Left renal cortex interstitium (tissue), 4 donors: ENCODE data around the gene SETD1B. TPM values are rescaled to one million over a fixed set of nuclear protein-coding genes. Genes with fewer than 3 reads are reported as not detected.
"Not testable (repeated sequence)": the region's sequence is repeated elsewhere in the genome, so short reads cannot be mapped to it uniquely, and the experiment has no call there.

Experiments
- DNase-seq, 4 donors: peaks; one replicate each; pipeline ENCODE4 v3.0.0-alpha.2; 2013; ENCODE audit warnings: low read depth in 4 of 4, low spot score in 2 of 4, missing footprints in 1 of 4
- polyA plus RNA-seq, 4 donors: library from polyadenylated mRNA; unstranded; fragments of 120-200 nt; gene quantifications; one replicate each; pipeline ENCODE4 v1.2.1, GENCODE V29; 2013; ENCODE audit not compliant: insufficient read length in 4 of 4

Gene SETD1B
- polyA plus RNA-seq, 4 donors: 10.6 to 22.2 (median 15.7) TPM

DNA sequence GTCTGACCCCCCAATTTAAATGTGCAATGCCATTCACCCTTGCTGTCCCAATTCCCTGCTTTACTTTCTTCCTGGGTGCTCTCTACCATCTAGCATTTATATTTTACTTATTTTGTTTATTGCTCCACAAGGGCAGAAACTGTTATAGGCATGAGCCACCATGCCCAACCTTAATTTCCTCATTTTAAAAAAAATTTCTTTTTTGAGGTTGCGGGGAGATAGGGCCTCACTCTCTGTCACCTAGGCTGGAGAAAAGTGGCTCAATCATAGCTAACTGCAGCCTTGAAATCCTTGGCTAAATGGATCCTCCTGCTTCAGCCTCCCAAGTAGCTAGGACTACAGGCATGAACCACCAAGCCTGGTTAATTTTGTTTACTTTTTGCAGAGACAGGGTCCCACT is 41.9 kb downstream of the SETD1B start:
- no peak for DNase-seq

DNA sequence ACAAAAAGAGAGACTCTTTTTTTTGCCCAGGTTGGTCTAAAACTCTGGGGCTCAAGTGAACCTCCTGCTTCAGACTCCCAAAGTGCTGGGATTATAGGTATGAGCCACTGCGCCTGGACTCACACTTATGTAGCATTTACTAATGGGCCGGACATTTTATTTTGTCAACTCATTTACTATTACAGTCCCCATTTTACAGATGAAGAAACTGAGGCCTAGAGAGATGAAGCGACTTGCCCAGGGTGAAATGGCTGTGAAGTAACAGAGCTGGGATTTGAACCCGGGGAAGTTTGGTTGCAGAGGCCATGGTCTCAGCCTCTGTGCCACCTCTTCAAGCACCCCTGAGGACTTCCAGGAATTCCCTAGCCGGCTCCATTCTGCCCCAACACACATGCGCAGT is 45.4 kb downstream of the SETD1B start:
- DNase-seq: no peak

DNA sequence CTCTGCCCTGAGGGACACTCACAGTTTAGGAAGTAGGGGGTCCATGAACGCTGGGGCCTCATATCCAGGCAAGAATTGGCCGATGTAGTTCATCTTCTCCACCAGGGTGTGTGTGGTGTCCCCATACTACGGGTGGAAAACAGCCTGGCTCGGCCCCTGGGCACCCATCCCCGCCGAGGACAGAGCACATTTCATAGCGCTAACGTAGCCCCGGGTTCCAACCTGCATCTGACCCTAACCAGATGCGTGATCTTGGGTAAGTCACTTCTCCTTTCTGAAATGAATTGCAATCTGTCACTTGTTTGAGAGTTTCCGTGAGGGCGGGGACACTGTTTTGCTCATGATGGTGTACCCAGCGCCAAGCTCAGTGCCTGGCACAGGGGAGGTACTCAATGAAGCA is 45.9 kb downstream of the SETD1B start:
- no peak for DNase-seq

DNA sequence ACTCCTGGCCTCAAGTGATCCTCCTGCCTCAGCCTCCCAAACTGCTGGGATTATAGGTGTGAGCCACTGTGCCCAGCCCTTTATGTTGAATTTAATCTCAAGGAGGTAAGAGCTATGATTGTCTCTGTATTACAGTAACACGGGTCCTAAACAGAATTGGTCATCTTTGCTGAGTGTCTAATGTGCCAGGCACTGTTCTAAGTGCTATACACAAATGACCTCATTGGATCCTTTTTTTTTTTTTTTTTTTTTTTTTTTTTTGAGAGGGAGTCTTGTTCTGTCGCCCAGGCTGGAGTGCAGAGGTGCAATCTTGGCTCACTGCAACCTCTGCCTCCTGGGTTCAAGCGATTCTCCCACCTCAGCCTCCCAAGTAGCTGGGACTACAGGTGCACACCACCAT is 48.6 kb downstream of the SETD1B start:
- not testable (repeated sequence) for DNase-seq

DNA sequence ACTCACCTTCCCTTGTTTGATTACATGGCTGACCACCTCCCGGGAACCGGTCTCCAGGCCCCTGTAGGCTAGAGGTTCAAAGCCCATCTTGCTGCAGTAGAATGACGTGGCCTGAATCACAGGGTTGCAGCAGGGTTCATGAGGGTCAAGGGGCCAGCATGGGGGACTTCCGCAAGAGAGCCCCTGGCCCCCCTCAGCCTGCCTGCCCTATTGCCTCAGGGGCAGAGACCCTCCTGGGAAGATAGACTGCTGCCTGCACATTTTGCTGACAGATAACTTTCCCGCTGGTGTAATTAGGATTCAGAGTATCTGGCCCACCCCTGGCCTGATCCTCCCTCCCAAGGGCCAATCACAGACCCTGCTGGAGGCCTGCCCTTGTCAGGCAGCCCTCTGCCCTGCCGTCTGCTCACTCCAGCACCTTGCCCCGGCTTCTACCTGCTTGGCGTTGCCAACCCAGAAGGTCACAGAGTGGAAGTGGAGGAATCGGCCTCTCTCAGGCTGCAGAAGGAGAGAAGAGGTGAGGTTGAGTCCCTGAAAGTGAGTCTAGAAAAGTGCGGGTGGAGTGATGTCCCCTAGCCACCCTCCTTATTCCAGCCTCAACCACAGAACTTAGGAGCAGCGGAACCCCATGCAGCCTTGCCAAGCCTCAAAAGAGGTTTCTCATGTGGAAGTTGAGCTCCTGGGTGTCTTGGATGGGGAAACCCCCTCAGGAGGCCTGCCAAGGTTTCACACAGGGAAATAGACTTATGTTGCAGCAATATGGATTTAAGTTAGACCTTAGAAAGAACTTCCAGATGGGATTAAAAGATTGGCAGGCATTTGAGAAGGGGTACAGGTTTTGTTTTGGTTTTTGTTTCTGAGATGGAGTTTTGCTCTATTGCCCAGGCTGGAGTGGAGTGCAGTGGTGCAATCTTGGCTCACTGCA is 53.8 kb downstream of the SETD1B start:
- no peak for DNase-seq

DNA sequence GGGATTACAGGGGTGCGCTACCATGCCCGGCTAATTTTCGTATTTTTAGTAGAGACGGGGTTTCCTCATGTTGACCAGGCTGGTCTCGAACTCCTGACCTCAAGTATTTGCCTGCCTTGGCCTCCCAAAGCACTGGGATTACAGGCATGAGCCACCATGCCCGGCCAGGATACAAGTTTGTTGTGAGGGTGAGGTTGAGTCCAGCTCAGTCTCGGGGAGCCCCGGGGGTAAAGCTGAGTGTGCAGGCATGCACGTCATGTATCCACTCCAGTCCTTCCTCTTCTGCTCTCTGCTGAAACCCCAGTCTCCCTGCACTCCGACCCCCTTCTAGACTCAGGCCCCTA is 54.5 kb downstream of the SETD1B start:
- DNase-seq: no peak

DNA sequence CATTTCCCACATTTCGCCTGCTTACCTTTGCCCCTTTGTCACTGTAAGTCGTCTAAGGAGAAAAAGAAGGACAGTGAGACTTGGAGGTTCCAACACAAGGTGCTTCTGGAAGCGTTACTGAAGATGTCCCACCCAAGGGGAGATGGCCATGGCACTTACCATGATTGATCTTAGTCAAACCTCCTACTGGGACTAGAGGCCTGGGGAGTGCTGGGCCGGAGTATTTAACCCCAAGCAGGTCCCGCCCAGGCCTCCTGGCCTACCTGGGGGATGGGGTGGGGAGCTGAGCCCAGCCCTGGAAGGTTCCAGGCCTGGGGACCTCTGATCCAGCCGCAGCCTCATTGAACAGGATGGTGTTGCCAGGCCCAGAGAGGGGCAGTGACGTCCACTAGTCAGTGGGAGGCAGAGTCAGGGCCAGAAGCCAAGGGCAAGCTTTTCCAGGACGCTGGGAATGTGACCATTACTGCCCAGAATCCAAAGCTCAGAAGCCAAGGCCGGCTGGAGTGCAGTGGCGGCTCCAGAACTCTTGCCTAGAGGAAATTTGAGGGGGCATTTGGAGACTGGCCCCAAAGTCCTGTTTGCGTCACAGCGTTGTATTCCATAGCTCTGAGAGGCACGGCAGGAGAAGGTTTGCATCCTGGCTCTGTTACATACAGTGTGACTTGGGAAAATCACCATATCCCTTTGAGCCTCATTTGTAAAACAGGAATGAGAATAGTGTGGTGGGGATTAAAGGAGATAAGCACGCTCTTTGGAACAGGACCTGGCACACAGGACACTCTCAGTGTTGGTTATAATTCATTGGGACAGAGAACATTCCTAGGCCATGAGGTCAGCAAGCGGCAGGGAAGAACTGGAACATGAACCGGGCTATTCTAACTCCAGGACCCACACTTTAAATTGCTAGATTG is 55.1 kb downstream of the SETD1B start, which contains the start of gene HPD:
HPD (minus strand) TSS at position 198 of the 911 bp plus-strand sequence; CDS start at position 162, 36 bp downstream.
- DNase-seq: peak in 3 of 4 donors; percentile 21 to 49 (median 23)

DNA sequence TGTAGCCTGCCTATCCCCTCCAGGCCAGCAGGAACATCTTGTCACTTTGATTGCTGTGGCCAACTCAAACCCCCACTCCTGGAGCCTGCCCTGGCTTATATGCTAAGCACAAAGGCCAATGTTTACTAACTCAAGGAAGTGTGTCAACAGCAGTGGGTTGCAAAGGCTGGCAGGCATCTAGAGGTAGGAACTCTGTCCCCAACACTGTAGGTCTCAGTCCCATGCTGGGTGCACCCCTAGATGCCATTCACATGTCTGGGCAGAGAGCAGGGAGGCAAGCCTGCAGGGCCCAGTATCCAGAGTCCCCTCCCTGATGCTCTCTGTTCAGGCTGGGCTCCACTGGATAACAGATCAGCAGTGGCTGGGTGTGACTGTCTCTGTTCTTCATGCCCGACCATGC is 56.4 kb downstream of the SETD1B start:
- DNase-seq: no peak

DNA sequence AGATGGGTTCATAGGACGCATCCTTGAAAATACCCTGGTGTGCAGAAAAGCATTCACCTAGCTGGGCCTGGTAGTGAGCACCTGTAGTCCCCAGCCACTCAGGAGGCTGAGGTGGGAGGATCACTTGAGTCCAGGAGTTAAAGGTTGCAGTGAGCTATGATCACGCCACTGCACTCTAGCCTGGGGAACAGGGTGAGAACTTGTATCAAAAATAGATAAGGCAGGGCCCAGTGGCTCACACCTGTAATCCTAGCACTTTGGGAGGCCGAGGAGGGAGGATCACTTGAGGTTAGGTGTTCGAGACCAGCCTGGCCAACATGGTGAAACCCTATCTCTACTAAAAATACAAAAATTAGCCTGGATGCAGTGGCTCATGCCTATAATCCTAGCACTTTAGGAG is 56.9 kb downstream of the SETD1B start:
- DNase-seq: not testable (repeated sequence)

DNA sequence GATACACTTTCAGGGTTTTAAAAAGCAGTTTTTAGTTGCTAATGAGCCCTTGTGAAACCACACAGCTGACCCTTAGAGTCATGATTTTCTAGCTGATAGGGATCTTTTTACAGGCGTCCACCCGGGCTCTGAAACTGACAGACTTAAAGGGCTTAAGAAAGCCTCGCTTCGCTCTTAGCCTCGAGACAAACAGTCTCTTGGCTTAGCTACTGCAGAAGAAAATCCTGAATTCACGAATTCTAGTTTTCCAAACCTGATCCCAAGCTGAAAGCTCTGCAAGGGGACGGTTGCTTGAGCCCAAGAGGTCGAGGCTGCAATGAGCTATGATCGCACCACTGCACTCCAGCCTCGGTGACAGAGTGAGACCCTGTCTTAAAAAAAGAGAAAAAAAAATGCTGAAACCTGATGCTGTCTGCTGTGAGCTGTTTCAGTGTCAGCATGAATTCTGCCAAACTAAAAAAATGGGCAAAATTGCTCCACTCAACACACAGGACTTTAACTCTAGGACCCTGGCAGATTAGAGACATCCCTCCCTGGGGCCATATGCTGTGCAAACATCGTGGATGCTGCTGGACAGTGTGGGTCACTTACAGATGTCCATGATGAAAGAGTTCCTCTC is 57.9 kb downstream of the SETD1B start:
- peak in 2 of 4 donors; percentile 31 to 42 for DNase-seq

DNA sequence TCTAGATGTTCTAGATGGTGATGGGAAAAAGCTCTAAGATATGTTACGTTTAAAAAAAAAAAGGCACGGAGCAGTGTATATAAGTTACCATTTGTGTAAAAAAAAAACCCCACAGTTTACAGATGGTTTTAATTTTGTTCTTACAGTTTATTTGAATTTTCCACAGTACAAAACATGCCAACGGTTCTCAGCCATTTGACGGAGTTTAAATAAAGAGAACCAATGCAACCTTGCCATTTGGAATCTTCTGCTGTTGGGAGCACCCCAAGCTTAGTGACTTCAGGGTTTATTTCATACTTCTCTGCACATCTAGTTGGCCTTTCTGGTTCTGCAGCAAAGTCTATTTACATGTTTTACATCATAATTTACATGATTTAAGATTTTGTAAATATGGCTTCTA is 62.5 kb downstream of the SETD1B start:
- DNase-seq: no peak

DNA sequence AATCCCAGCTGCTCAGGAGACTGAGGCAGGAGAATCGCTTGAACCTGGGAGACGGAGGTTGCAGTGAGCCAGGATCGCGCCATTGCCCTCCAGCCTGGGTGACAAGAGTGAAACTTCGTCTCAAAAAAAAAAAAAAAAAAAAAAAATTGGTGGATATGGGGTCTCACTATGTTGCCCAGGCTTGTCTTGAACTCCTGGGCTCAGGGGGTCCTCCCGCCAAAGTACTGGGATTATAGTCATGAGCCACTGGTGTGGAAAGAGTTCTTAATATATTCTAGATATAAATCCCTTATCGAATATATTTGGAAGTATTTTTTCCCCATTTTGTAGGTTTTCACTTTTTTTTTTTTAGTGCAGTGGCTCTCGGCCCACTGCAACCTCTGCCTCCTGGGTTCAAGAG is 65.4 kb downstream of the SETD1B start:
- DNase-seq: not testable (repeated sequence)

DNA sequence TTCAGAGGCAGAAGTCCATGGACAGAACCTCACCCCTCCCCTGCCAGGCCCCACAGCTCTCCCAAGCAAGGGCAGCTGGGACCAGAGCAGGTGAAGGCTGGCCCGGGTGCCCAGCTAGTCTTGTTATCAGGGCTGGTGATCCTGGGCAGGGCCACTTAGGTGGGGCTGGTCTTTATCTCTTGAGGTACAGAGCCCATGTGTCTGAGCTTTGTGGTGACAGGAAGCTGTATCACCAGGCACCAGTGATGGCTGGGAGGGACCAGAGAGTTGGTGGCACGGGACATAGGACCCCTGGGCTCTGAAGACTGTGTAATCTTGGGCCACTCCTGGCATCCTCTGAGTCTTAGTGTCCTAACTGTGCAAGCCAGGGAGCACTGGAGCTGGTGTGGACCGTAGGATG is 67.7 kb downstream of the SETD1B start:
- DNase-seq: no peak

DNA sequence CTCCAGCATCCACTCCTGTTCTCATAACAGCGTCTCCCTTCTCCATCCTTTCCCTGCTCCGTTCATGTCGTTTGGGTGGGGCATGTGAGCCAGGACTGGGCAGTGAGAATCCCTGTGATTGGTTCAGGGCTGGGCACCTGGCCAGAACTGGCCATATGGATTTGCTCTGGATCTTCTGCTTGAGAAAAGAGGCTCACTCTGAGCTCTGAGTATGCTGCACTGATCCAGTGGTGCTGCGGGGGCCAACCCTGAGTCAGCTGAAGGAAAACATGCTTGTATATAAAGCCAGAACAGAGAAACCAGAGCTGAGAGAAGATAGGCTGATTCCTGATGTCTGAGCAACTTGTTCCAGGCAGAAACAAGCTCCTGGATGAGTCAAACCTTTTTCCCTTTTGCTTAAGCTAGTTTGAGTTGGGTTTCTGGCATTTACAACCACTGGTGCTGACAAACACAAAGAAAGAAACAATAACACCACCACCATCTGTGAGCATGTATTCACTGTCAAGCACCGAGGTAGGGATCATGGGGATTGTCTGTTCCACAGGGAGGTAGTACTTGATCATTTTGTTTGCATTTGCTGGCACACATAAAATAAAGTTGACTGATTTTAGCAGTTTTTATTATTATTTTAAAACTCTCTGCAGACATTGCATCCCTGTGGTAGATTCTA is 68.9 kb downstream of the SETD1B start:
- peak in 2 of 4 donors; percentile 58 to 62 for DNase-seq

DNA sequence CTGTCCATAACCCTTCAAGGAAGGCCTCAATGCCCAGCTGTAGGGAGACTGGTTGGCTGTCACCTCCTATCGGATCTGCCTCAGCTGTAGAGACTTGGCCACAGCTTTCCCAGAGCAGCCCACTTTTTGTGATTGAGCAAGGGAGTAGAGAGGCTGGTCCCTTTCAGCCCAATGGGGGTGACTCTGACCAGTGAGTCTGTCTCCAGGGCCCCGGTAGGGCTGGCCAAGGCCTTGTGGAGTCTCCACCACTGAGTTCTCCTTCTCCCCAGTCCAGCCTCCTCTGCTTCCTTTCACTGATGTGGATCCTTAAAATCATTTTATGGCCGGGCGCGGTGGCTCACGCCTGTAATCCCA is 69.4 kb downstream of the SETD1B start:
- DNase-seq: no peak

DNA sequence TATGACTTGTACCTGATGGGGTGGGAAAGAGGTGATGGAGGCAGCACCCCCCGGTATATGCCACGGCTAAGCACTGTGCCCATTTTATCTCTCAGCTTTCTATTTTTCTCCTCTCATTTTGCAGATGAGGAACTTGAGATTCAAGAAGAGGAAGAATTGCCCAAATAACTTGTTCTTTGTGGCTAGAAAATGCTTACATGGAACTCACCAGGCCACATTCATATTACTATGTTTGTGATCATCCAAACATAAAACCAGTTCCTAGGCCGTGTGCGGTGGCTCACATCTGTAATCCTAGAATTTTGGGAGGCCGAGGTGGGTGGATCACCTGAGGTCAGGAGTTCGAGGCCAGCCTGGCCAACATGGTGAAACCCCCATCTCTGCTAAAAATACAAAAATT is 70.3 kb downstream of the SETD1B start:
- DNase-seq: no peak

DNA sequence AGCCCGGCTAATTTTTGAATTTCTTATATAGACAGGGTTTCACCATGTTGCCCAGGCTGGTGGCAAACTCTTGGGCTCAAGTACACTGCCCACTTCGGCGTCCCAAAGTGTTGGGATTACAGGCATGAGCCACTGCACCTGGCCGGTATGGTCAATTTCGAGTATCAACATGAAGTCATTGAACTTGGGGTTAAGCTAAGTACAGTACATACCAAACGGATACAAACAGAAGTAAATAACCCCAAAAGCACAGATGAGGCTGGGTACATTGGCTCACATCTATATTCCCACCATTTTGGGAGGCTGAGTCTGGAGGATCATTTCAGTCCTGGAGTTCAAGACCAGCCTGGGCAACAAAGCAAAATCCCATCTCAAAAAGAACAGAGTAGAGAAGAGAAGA is 71.8 kb downstream of the SETD1B start:
- DNase-seq: no peak

DNA sequence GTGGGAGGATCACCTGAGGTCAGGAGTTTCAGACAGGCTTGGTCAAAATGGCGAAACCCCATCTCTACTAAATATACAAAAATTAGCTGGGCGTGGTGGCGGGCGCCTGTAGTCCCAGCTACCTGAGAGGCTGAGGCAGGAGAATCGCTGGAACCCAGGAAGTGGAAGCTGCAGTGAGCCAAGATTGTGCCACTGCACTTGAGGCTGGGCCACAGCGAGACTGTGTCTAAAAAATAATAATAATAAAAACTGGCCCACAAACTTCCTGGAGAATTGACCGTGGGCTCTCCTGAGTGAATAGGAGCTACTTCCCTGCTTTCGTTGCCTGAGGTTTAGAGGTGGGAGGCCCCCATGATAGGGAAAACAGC is 72.3 kb downstream of the SETD1B start:
- DNase-seq: not testable (repeated sequence)
